HCT116 (cell line): ENCODE results near the gene IAH1. TPM values are rescaled to one million over a fixed set of nuclear protein-coding genes. Genes with fewer than 3 reads are reported as not detected.

ENCODE experiments used
- ATAC-seq: fragments of 200-7000 bp; cut with Tn5 transposase; 2 replicates; pipeline ENCODE4 v1.9.1; 2020; ENCODE audit warnings: mild to moderate bottlenecking, moderate library complexity
- BruUV-seq: library from RNA; stranded (reverse); fragments of 400-500 nt; replicated peaks from 2 replicates; lab custom pipeline; 2021; lab: Mats Ljungman, UMichigan
- CTCF ChIA-PET: fragments of 300-600 bp; sonication (Branson Sonifier 250); formaldehyde crosslinking; loops from one replicate; lab custom pipeline; 2021; ENCODE audit warnings: antibody characterized with exemption; lab: Charles Lee
- POLR2A ChIA-PET: fragments of 300-600, 350-600 bp; sonication (Branson Sonifier 250); formaldehyde crosslinking; loops from one replicate; lab custom pipeline; 2021; ENCODE audit warnings: antibody characterized with exemption; lab: Charles Lee
- RAD21 ChIA-PET, 2 experiments: fragments of 300-600 bp; sonication (Branson Sonifier 250); formaldehyde crosslinking; loops; one replicate each; lab custom pipeline; 2023; ENCODE audit warnings: low total read pairs in 2 of 2; ENCODE audit not compliant: uncharacterized antibody in 2 of 2, unreplicated experiment in 2 of 2, low non-redundant PET in 1 of 2; lab: Charles Lee
- DNase-seq: peaks from one replicate; pipeline ENCODE4 v3.0.0-alpha.2; 2010; ENCODE audit warnings: low read depth, low spot score
- H2AFZ ChIP-seq: fragments of 200-600 bp; shearing (Covaris generic), sonication (generic); 2 replicates; pipeline ENCODE4 v1.6.1; 2017; ENCODE audit warnings: low read depth, mixed run types, mixed read lengths, antibody characterized with exemption, low read length; ENCODE audit not compliant: poor library complexity, severe bottlenecking
- H3K27ac ChIP-seq: 2 replicates; pipeline ENCODE4 v1.5.1; 2012; ENCODE audit warnings: low read depth, low read length
- H3K27me3 ChIP-seq: fragments of 200-600 bp; sonication (generic); 2 replicates; pipeline ENCODE4 v1.6.1; 2016; ENCODE audit warnings: mixed run types, low read length, mixed read lengths; ENCODE audit not compliant: insufficient read depth
- H3K36me3 ChIP-seq, 2 experiments: fragments of 200-500 bp in 1 of 2; fragments of 200-600 bp in 1 of 2; sonication (Bioruptor generic) in 1 of 2; sonication (generic) in 1 of 2; 2 replicates each; pipeline versions ENCODE4 v1.5.1 to v1.6.1; 2014 to 2016; ENCODE audit warnings: low read length in 2 of 2, inconsistent platforms in 1 of 2, mixed read lengths in 1 of 2, mixed run types in 1 of 2; ENCODE audit not compliant: insufficient read depth in 2 of 2, control insufficient read depth in 1 of 2
- H3K4me1 ChIP-seq, 2 experiments: fragments of 200-600 bp in 1 of 2; sonication (generic) in 1 of 2; 2 replicates each; pipeline versions ENCODE4 v1.5.1 to v1.6.1; 2012 to 2017; ENCODE audit warnings: low read length in 2 of 2, inconsistent platforms in 1 of 2, mild to moderate bottlenecking in 1 of 2, mixed read lengths in 1 of 2, mixed run types in 1 of 2, moderate library complexity in 1 of 2; ENCODE audit not compliant: insufficient read depth in 2 of 2, control insufficient read depth in 1 of 2
- H3K4me2 ChIP-seq: fragments of 200-600 bp; sonication (generic); 2 replicates; pipeline ENCODE4 v1.6.1; 2017; ENCODE audit warnings: mixed run types, low read length, mixed read lengths
- H3K4me3 ChIP-seq, 2 experiments: fragments of 200-600 bp in 1 of 2; sonication (generic) in 1 of 2; replicated peaks in 1 of 2; 2 replicates each; pipeline ENCODE4 v1.5.1; 2011 to 2016; ENCODE audit warnings: low read length in 2 of 2, control low read depth in 1 of 2, low read depth in 1 of 2, mild to moderate bottlenecking in 1 of 2, mixed read lengths in 1 of 2, mixed run types in 1 of 2
- H3K79me2 ChIP-seq: fragments of 200-600 bp; sonication (generic); 2 replicates; pipeline ENCODE4 v1.6.1; 2017; ENCODE audit warnings: mild to moderate bottlenecking, mixed run types, low read length, moderate library complexity, mixed read lengths; ENCODE audit not compliant: insufficient read depth
- H3K9ac ChIP-seq: fragments of 200-600 bp; sonication (generic); 2 replicates; pipeline ENCODE4 v1.6.1; 2016; ENCODE audit warnings: low read length, mixed read lengths
- H3K9me2 ChIP-seq: fragments of 200-600 bp; sonication (generic), shearing (Covaris generic); 2 replicates; pipeline ENCODE4 v1.6.1; 2017; ENCODE audit warnings: mixed run types, mild to moderate bottlenecking, moderate library complexity; ENCODE audit not compliant: insufficient read depth
- H3K9me3 ChIP-seq, 2 experiments: fragments of 200-500 bp in 1 of 2; fragments of 200-600 bp in 1 of 2; sonication (Bioruptor generic) in 1 of 2; sonication (generic) in 1 of 2; 2 replicates each; pipeline ENCODE4 v1.6.1; 2014 to 2017; ENCODE audit warnings: low read length in 2 of 2, mixed read lengths in 2 of 2, inconsistent platforms in 1 of 2, low read depth in 1 of 2, mild to moderate bottlenecking in 1 of 2, mixed run types in 1 of 2, moderate library complexity in 1 of 2; ENCODE audit not compliant: control insufficient read depth in 1 of 2, insufficient read depth in 1 of 2
- H4K20me1 ChIP-seq: fragments of 200-600 bp; sonication (generic), shearing (Covaris generic); 2 replicates; pipeline ENCODE4 v1.6.1; 2017; ENCODE audit warnings: mixed run types, mild to moderate bottlenecking, moderate library complexity; ENCODE audit not compliant: insufficient read depth
- ATF3 ChIP-seq: IDR thresholded peaks from 2 replicates; pipeline ENCODE4 v1.6.1; 2012
- EZH2phosphoT487 ChIP-seq: fragments of 200-600 bp; IDR thresholded peaks from 2 replicates; pipeline ENCODE4 v1.6.1; 2018; ENCODE audit warnings: antibody characterized with exemption, borderline replicate concordance
- FOSL1 ChIP-seq: IDR thresholded peaks from 2 replicates; pipeline ENCODE4 v1.6.1; 2012; ENCODE audit warnings: low read depth
- JUND ChIP-seq: IDR thresholded peaks from 2 replicates; pipeline ENCODE4 v1.6.1; 2012
- POLR2AphosphoS5 ChIP-seq: IDR thresholded peaks from 2 replicates; pipeline ENCODE4 v1.6.1; 2011; ENCODE audit warnings: mild to moderate bottlenecking, low read depth, low read length, moderate library complexity
- RAD21 ChIP-seq: IDR thresholded peaks from 2 replicates; pipeline ENCODE4 v1.6.1; 2012; ENCODE audit warnings: low read depth, mild to moderate bottlenecking
- REST ChIP-seq: IDR thresholded peaks from 2 replicates; pipeline ENCODE4 v1.6.1; 2012; ENCODE audit warnings: low read depth
- SIN3A ChIP-seq: IDR thresholded peaks from 2 replicates; pipeline ENCODE4 v1.6.1; 2012; ENCODE audit warnings: low read depth
- SP1 ChIP-seq: IDR thresholded peaks from 2 replicates; pipeline ENCODE4 v1.6.1; 2012; ENCODE audit warnings: low read depth
- ZNF274 ChIP-seq: fragments of 200-500 bp; sonication (Bioruptor generic); IDR thresholded peaks from 2 replicates; pipeline ENCODE4 v1.6.1; 2014; ENCODE audit warnings: mild to moderate bottlenecking, low read depth, low read length, inconsistent platforms
- intact Hi-C: fragments of 100-400 bp; cut with micrococcal nuclease; formaldehyde crosslinking; loops from 2 replicates; pipeline ENCODE4 v1.10.0; 2022
- total RNA-seq: library from RNA; stranded (reverse); gene quantifications from one replicate; pipeline ENCODE4 v1.2.1, GENCODE V29; 2021; ENCODE audit not compliant: unreplicated experiment

IAH1 gene
- total RNA-seq, 1 experiment from 2014 or later: 35.1 TPM

GRCh38 chr2:9498210-9498609 lies 23.9 kb downstream of the IAH1 start:
- H3K9ac ChIP-seq: no peak overlapping the region
- H3K4me3 ChIP-seq: no peak overlapping the region
- H3K4me1 ChIP-seq: no peaks in the 10 kb centered on the region
- POLR2A ChIA-PET: no interaction called here
- no peaks in the 10 kb centered on the region for H3K27me3 ChIP-seq
- H3K9me3 ChIP-seq: no peaks in the 10 kb centered on the region
- H3K27ac ChIP-seq: no peak overlapping the region
- H2AFZ ChIP-seq: no peak overlapping the region
- H3K4me2 ChIP-seq: no peak overlapping the region
- H4K20me1 ChIP-seq: no peaks in the 10 kb centered on the region
- DNase-seq: no peak
- no TSS peak for BruUV-seq
- no peak for ATAC-seq
- no peaks in the 10 kb centered on the region for H3K9me2 ChIP-seq
- peaks cover 14 to 21% of the 10 kb centered on the region in 2 experiments; a peak in 3 of 4 replicates for H3K36me3 ChIP-seq
- intact Hi-C loops: no loop called here
- 0 out of 2 replicates have a peak, but pooled peaks cover 3% of the 10 kb centered on the region for H3K79me2 ChIP-seq
- RAD21 ChIA-PET: no interaction called here
- TF ChIP-seq ZNF274 (no peak), POLR2AphosphoS5 (no peak), JUND (no peak), SIN3A (no peak), RAD21 (no peak), EZH2phosphoT487 (no peak), FOSL1 (no peak), ATF3 (no peak), REST (no peak), SP1 (no peak)
- CTCF ChIA-PET: no interaction called here
